Subcutaneous abdominal adipose tissue (tissue), 5 donors: ENCODE data around the gene ZNF789.

ENCODE experiments used
- H3K27ac ChIP-seq: one replicate; pipeline ENCODE4 v1.7.0; 2013; ENCODE audit warnings: low read depth, mild to moderate bottlenecking, inconsistent platforms, low read length, moderate library complexity
- H3K27me3 ChIP-seq, 5 donors: one replicate each; pipeline ENCODE4 v1.7.0; 2013; ENCODE audit warnings: low read length in 5 of 5, inconsistent platforms in 1 of 5; ENCODE audit not compliant: control insufficient read depth in 5 of 5, insufficient read depth in 4 of 5
- H3K36me3 ChIP-seq, 5 donors: one replicate each; pipeline ENCODE4 v1.7.0; 2013; ENCODE audit warnings: low read length in 5 of 5; ENCODE audit not compliant: control insufficient read depth in 5 of 5, insufficient read depth in 5 of 5
- H3K4me1 ChIP-seq, 5 donors: one replicate each; pipeline ENCODE4 v1.7.0; 2013; ENCODE audit warnings: low read length in 5 of 5, mild to moderate bottlenecking in 3 of 5, moderate library complexity in 1 of 5; ENCODE audit not compliant: control insufficient read depth in 5 of 5, insufficient read depth in 5 of 5
- H3K4me3 ChIP-seq, 5 donors: one replicate each; pipeline ENCODE4 v1.7.0; 2013; ENCODE audit warnings: low read length in 5 of 5, low read depth in 1 of 5
- H3K9ac ChIP-seq, 5 donors: one replicate each; pipeline ENCODE4 v1.7.0; 2013; ENCODE audit warnings: low read length in 5 of 5, mild to moderate bottlenecking in 4 of 5, moderate library complexity in 3 of 5
- H3K9me3 ChIP-seq, 5 donors: one replicate each; pipeline ENCODE4 v1.7.0; 2013; ENCODE audit warnings: low read length in 5 of 5; ENCODE audit not compliant: control insufficient read depth in 5 of 5
- donor health status: healthy.
- donor health status: healthy.
- donor health status: healthy.
- donor health status: healthy.
- donor health status: healthy.

Gene ZNF789

GRCh38 chr7:99531354-99531765 lies 58.7 kb downstream of the ZNF789 start:
- Histone ChIP-seq H3K9me3 (peaks cover 18 to 54% (median 48%) of the 10 kb centered on the region in 5 donors), H3K36me3 (peaks cover 29 to 56% (median 43%) of the 10 kb centered on the region in 5 donors), H3K27me3 (no peaks in the 10 kb centered on the region), H3K27ac (no peak overlapping the region), H3K4me3 (peak overlapping the region; percentile 15 to 66 (median 55)), H3K4me1 (peaks cover 0 to 3% (median 0%) of the 10 kb centered on the region in 5 donors), H3K9ac (peak overlapping the region in 1 of 5 donors; percentile 40)

- no peak overlapping the region for H3K9ac ChIP-seq
Observed at GRCh38 chr7:99535667-99536066, 63.0 kb downstream of the ZNF789 start.

More at GRCh38 chr7:99535667-99536066, 63.0 kb downstream of the ZNF789 start:
- peaks cover 16 to 25% (median 17%) of the 10 kb centered on the region in 5 donors for H3K36me3 ChIP-seq
- H3K27ac ChIP-seq: no peak overlapping the region
- H3K9me3 ChIP-seq: peaks cover 21 to 67% (median 55%) of the 10 kb centered on the region in 5 donors
- H3K4me3 ChIP-seq: no peak overlapping the region
- H3K4me1 ChIP-seq: peaks cover 0 to 3% (median 0%) of the 10 kb centered on the region in 5 donors
- H3K27me3 ChIP-seq: no peaks in the 10 kb centered on the region
